HG03066 (cell line): ENCODE data around the gene ARHGAP21.
A peak's percentile ranks its signal among the peaks of the same experiment; 100 is the strongest.
"Not testable (repeated sequence)": the region's sequence is repeated elsewhere in the genome, so short reads cannot be mapped to it uniquely, and the experiment has no call there.

Experiments
- ATAC-seq: cut with Tn5 transposase; IDR thresholded peaks from one replicate; pipeline ENCODE4 v1.9.1; 2021; ENCODE audit warnings: low read depth; ENCODE audit not compliant: unreplicated experiment

ARHGAP21 gene

GRCh38 chr10:24690961-24691512, 32.6 kb downstream of the ARHGAP21 start:
- ATAC-seq, result no peak

DNA sequence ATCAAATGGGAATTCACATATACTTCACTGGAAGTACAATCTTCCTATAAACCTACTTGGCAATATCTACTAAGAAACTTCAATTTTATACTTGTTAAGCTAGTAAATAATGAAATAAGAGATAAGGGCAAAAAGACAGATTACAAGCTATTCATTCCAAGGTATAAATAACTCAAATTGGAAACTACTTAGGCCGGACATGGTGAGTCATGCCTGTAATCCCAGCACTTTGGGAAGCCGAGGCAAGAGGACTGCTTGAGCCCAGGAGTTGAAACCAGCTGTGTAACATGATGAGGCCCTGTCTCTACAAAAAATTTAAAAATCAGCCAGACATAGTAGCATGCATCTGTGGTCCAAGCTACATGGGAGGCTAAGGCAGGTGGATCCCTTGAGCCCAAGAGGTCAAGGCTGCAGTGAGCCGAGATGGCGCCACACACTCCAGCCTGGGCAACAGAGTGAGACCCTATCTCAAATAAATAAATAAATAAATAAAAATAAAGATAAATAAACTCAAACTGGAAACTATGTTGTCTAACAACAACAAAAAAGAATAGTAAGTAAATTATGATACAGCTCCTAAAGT, 37.6 kb downstream of the ARHGAP21 start:
- ATAC-seq, result no peak

DNA sequence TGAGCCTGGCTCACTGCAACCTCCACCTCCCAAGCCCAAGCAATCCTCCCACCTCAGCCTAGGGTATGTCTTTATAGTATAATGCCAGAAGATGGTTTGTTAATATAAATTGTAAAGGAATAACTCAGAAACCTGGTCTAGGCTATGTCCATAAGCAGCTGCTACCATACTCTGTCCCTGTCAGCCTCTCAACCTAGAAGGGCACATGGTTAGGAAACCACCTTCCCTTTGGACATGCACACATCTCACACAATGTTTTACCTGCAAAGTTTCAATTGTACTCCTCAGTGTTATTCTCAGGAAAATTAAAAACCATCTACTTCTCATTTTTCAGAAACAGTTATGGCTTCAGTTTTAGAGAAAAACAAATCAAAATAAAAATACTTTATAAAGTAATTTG, 40.1 kb downstream of the ARHGAP21 start:
- ATAC-seq, result no peak

GRCh38 chr10:24681572-24682088, 42.1 kb downstream of the ARHGAP21 start:
- ATAC-seq, result no peak

GRCh38 chr10:24680647-24681524, 42.8 kb downstream of the ARHGAP21 start:
- no peak for ATAC-seq

GRCh38 chr10:24678757-24679156, 44.9 kb downstream of the ARHGAP21 start:
- no peak for ATAC-seq

DNA sequence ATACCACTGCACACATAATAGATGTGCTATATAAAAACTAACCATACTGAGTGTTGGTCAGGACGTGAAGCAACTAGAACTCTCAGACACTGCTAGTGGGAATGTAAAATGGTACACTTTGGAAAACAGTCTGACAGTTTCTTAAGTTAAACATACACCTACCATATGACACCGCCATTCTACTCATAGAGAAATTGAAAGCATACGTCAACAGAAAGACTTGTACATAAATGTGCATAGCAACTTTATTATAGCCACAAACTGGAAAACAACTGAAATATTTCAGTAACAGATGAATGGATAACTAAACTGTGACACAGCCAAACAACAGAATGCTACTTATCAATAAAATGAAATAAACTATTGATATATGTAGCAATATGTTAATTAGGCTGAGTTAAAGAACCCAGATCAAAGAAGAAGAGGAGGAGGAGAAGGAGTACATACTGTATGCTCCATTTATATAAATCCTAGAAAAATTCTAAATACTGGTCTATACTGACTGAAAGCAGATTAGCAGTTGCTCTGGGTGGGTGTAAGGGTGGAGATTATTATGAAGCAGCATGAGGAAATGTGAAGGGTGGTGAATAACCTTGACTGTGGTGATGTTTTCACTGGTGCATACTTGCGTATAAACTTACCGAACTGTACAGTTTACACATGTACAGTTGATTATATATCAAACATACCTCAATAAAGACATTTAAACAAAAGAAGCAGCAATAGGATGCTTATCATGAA, 48.6 kb downstream of the ARHGAP21 start:
- no peak for ATAC-seq

- ATAC-seq, result no peak
Measured at GRCh38 chr10:24670964-24671670, 52.6 kb downstream of the ARHGAP21 start.

GRCh38 chr10:24669285-24669852, 54.3 kb downstream of the ARHGAP21 start:
- no peak for ATAC-seq

GRCh38 chr10:24668247-24668646, 55.4 kb downstream of the ARHGAP21 start:
- no peak for ATAC-seq

DNA sequence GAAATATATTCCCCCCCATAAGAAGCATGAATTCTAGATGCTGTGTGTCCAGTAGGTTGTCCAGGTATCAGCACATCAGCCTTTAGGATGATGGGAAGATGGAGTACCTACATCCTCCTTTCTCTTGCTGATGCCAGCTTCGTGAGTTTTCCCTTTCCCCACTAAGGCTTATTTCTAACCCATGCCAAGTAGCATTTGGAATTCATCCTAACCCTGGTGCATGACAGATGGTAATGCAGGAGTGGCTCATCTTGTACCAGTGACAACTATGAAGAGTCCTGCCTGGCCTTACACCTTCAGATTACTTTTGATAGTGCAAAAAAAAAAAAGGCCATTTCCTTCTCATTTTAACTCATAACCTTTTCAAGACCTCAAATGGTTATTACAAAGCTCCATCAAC, 58.7 kb downstream of the ARHGAP21 start:
- no peak for ATAC-seq

DNA sequence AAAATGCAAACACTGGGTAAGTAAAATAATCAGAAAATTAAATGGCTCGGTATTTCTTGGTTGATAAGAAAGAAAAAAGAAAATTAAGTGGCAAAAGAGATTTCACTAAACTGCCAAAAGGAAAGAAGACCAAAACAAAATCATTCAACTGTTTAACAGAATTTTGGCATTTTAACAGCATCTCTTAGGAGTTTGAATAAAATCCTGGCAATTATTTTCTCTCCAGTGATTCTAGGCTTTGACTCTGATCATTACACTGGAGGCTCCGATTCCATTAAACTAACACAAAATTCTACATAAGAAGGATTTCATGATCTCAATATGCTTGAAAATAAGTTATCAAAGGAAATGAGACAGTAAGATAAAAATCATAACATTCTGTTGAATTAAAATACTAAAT, 62.3 kb downstream of the ARHGAP21 start:
- ATAC-seq, result no peak

- not testable (repeated sequence) for ATAC-seq
Measured at GRCh38 chr10:24658319-24658718, 65.4 kb downstream of the ARHGAP21 start.

DNA sequence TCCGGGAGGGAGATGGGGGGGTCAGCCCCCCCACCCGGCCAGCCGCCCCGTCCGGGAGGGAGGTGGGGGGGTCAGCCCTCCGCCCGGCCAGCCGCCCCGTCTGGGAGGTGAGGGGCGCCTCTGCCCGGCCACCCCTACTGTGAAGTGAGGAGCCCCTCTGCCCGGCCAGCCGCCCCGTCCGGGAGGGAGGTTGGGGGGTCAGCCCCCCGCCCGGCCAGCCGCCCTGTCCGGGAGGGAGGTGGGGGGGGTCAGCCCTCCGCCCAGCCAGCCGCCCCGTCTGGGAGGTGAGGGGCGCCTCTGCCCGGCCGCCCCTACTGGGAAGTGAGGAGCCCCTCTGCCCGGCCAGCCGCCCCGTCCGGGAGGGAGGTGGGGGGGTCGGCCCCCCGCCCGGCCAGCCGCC, 67.4 kb downstream of the ARHGAP21 start:
- not testable (repeated sequence) for ATAC-seq

DNA sequence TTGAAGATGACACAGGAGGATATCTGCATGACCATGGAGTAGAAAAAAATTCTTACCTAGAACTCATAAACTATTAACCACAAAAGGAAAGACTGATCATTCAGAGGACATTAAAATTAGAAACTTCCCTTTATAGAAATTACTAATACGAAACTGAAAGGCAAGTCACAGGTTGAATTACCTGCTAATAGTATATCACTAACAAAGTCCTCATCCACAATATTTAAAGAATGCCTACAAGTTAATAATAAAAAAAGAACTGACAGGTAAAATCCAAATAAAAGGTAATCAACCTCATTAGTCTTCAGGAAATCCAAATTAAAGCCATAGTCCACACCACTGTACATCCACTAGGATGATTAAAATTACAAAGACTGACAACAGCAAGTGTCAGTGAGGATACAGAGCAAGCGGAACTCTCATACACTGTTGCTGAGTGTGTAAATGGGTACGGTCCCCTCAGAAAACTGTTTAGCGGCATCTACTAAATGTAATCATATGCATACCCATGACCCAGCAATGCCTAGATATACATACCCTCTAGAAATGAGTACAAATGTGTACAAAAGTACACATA, 71.2 kb downstream of the ARHGAP21 start:
- ATAC-seq, result peak; percentile 82

DNA sequence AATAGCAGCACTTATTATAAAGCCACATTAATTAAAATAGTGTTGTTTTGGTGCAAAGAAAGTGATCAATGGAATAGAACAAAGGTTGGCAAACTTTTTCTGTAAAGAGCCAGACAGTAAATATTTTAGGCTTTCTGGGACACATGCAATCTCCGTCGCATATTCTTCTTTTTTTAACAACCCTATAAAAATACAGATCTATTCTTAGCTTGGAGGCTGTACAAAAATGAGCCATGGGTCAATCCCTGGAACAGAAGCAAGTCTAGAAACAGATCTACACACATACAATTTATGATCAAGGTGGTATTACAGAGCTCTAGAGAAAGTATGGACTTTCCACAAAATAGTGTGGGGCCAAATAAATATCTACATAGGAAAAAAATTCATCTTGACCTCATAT, 71.8 kb downstream of the ARHGAP21 start:
- ATAC-seq, result no peak

- no peak for ATAC-seq
Measured at GRCh38 chr10:24650669-24651391, 72.9 kb downstream of the ARHGAP21 start.

DNA sequence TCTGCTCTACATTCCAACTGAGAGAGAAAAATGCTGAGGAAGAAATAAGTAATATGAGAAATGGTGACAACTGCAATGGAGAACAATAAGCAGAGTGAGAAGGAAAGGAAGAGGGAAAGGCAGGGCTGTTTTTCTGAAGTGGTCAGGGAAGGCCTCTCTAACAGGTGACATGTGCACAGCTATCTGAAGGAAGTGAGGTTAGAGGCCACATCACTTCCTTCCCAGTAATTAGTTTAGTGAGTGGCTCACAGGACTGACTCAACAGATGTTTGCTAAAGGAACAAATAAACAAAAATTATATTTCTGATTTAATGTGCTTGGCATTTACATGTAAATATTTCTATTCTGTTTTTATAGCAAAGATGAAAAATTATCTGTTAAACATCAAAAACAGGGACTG, 77.9 kb downstream of the ARHGAP21 start:
- no peak for ATAC-seq

DNA sequence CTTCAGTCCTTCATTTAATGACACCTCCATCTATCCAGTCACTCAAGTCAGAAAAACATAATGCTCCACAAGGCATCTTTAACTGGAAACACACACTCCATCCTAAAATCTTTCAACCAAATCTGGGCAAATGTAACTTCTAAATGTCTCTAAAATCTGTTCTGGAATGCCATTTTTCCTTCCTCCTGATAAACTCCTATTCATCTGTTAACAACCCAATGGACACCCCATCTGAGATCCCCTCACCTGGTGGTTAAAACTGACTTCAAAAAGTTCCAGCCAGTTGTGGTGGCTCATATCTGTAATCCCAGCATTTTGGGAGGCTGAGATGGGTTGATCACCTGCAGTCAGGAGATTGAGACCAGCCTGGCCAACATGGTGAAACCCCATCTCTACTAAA, 78.7 kb downstream of the ARHGAP21 start:
- no peak for ATAC-seq
